Measurements from ENCODE around the gene SAMD11. TPM values are rescaled to one million over a fixed set of nuclear protein-coding genes. Genes with fewer than 3 reads are reported as not detected.

SAMD11 gene
- total and polyA plus RNA-seq, 10 of the 15 experiments (the other 5 are each of a cell fraction or from before 2014, with no cell fraction given) = 0.04 to 0.31 (median 0.19) TPM; not detected in 6

GRCh38 chr1:909861-910310 is 13.8 kb upstream of the SAMD11 start:
- H3K27me3 ChIP-seq (replicated peaks in 1 of 2; ENCODE audit: control insufficient read depth in 2 of 2, insufficient read depth in 2 of 2, low read length in 1 of 2) = no peaks in the 10 kb centered on the region; a peak in 2 of 4 replicates
- no peak for DNase-seq (ENCODE audit: low read depth, low spot score)
- intact Hi-C loops (cut with micrococcal nuclease; ENCODE audit: unreplicated experiment) = loop anchor here (5.0 to 10.0 kb wide), 2 partner anchors 32 to 155 kb away; no protein-coding TSS in a partner anchor

More at GRCh38 chr1:909861-910310, 13.8 kb upstream of the SAMD11 start:
- Histone ChIP-seq H3K9ac (ENCODE audit: control insufficient read depth, insufficient read depth, low read length) (no peak overlapping the region), H3K4me1 (ENCODE audit: control insufficient read depth, insufficient read depth, low read length) (peaks cover 7% of the 10 kb centered on the region), H3K4me2 (ENCODE audit: control insufficient read depth, insufficient read depth) (no peak overlapping the region), H3K9me3 (replicated peaks; ENCODE audit: control insufficient read depth, insufficient read depth, low read length) (no peaks in the 10 kb centered on the region), H3K79me2 (ENCODE audit: control insufficient read depth, insufficient read depth, low read length) (no peaks in the 10 kb centered on the region), H3K27ac (ENCODE audit: control insufficient read depth, insufficient read depth) (no peak overlapping the region), H3K4me3 (no peak overlapping the region), H2AFZ (ENCODE audit: control insufficient read depth, low read depth, low read length) (no peak overlapping the region), H3K36me3 (ENCODE audit: control insufficient read depth in 2 of 2, insufficient read depth in 2 of 2, low read length in 1 of 2) (no peaks in the 10 kb centered on the region), H4K20me1 (ENCODE audit: control insufficient read depth, insufficient read depth) (no peaks in the 10 kb centered on the region)
- FAIRE-seq (no peak), ATAC-seq (no peak)
- POLR2A ChIA-PET = no interaction called here
- RAD21 ChIA-PET (ENCODE audit: unreplicated experiment) = no interaction called here
- in situ Hi-C loops (cut with MboI) = no loop called here
- no peak for TF ChIP-seq PAX5 (IDR thresholded peaks at IDR 0.05; ENCODE audit: borderline replicate concordance, low read depth, low read length)
- TF ChIP-seq ESRRA (IDR thresholded peaks at IDR 0.05; ENCODE audit: low read length) = no peak
- no peak for TF ChIP-seq CHD1 (IDR thresholded peaks at IDR 0.05; ENCODE audit: low read depth, low read length)
- no peak for TF ChIP-seq BCL11A (IDR thresholded peaks at IDR 0.05; ENCODE audit: low read depth, low read length)
- no peak for TF ChIP-seq EED (IDR thresholded peaks at IDR 0.05; ENCODE audit: low read depth)
- TF ChIP-seq CHD4 (IDR thresholded peaks at IDR 0.05) = no peak
- TF ChIP-seq TCF7 (IDR thresholded peaks at IDR 0.05; ENCODE audit: borderline replicate concordance) = no peak
- TF ChIP-seq, protein P1, sequence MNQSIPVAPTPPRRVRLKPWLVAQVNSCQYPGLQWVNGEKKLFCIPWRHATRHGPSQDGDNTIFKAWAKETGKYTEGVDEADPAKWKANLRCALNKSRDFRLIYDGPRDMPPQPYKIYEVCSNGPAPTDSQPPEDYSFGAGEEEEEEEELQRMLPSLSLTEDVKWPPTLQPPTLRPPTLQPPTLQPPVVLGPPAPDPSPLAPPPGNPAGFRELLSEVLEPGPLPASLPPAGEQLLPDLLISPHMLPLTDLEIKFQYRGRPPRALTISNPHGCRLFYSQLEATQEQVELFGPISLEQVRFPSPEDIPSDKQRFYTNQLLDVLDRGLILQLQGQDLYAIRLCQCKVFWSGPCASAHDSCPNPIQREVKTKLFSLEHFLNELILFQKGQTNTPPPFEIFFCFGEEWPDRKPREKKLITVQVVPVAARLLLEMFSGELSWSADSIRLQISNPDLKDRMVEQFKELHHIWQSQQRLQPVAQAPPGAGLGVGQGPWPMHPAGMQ (IDR thresholded peaks at IDR 0.05; ENCODE audit: borderline replicate concordance) = no peak
- no peak for TF ChIP-seq NFYA (IDR thresholded peaks at IDR 0.05; ENCODE audit: borderline replicate concordance, low read depth, low read length)
- no peak for TF ChIP-seq BCLAF1 (IDR thresholded peaks at IDR 0.05)
- TF ChIP-seq EZH2 (IDR thresholded peaks at IDR 0.05; ENCODE audit: borderline replicate concordance, control insufficient read depth, low read depth, low read length) = no peak
- TF ChIP-seq IRF3 (IDR thresholded peaks at IDR 0.05) = no peak
- no peak for TF ChIP-seq GATAD2B (conservative IDR thresholded peaks at IDR 0.05; ENCODE audit: low read depth)
- TF ChIP-seq YY1 (IDR thresholded peaks at IDR 0.05; ENCODE audit: low read depth, low read length) = no peak
- no peak for TF ChIP-seq CEBPB (IDR thresholded peaks at IDR 0.05; ENCODE audit: borderline replicate concordance in 1 of 2, low read depth in 2 of 2, low read length in 2 of 2)
- TF ChIP-seq MEF2B (IDR thresholded peaks at IDR 0.05; ENCODE audit: partially characterized antibody, poor library complexity, severe bottlenecking) = no peak
- TF ChIP-seq, protein P2, sequence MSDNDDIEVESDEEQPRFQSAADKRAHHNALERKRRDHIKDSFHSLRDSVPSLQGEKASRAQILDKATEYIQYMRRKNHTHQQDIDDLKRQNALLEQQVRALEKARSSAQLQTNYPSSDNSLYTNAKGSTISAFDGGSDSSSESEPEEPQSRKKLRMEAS (IDR thresholded peaks at IDR 0.05; ENCODE audit: low read depth, low read length) = no peak
- TF ChIP-seq SP1 (IDR thresholded peaks at IDR 0.05; ENCODE audit: low read depth, low read length) = no peak
- TF ChIP-seq MLLT1 (IDR thresholded peaks at IDR 0.05) = no peak
- TF ChIP-seq SMARCA5 (IDR thresholded peaks at IDR 0.05) = no peak
- BruUV-seq (replicated peaks) = no TSS peak
- 50% methylated on average over 9 of the region's 53 CpGs for WGBS (ENCODE audit: insufficient coverage, insufficient replicate concordance, low lambda C conversion rate, missing lambda C conversion rate)
- SMC1A ChIA-PET (ENCODE audit: uncharacterized antibody, unreplicated experiment) = no interaction called here
- CTCF ChIA-PET = no interaction called here
